Measurements from ENCODE around the gene TRAF3IP1.

TRAF3IP1 gene

GRCh38 chr2:238444242-238444641 lies 123.9 kb downstream of the TRAF3IP1 start:
- H3K27me3 ChIP-seq, result no peaks in the 10 kb centered on the region
- peaks cover 66% of the 10 kb centered on the region for H3K36me3 ChIP-seq
- no peaks in the 10 kb centered on the region for H3K4me1 ChIP-seq (ENCODE audit: control insufficient read depth in 1 of 2, insufficient read depth in 1 of 2, low read depth in 1 of 2, low read length in 1 of 2)
- H3K27ac ChIP-seq, result no peak overlapping the region
- H3K9me3 ChIP-seq, result no peaks in the 10 kb centered on the region
- no peak for TF ChIP-seq CTCF (IDR thresholded peaks at IDR 0.05)
- H3K4me3 ChIP-seq (ENCODE audit: low read depth in 1 of 2, low read length in 1 of 2), result no peak overlapping the region

GRCh38 chr2:238445409-238446190 lies 125.3 kb downstream of the TRAF3IP1 start:
- Histone ChIP-seq H3K9me3 (no peaks in the 10 kb centered on the region), H3K36me3 (peaks cover 56% of the 10 kb centered on the region), H3K27me3 (no peaks in the 10 kb centered on the region), H3K4me1 (ENCODE audit: control insufficient read depth in 1 of 2, insufficient read depth in 1 of 2, low read depth in 1 of 2, low read length in 1 of 2) (peaks cover 10% of the 10 kb centered on the region in 2 experiments), H3K27ac (no peak overlapping the region), H3K4me3 (ENCODE audit: low read depth in 1 of 2, low read length in 1 of 2) (no peak overlapping the region)
- no peak for TF ChIP-seq CTCF (IDR thresholded peaks at IDR 0.05)

GRCh38 chr2:238446371-238446770 lies 126.1 kb downstream of the TRAF3IP1 start:
- Histone ChIP-seq H3K9me3 (no peaks in the 10 kb centered on the region), H3K27me3 (no peaks in the 10 kb centered on the region), H3K27ac (no peak overlapping the region), H3K36me3 (peaks cover 63% of the 10 kb centered on the region), H3K4me3 (ENCODE audit: low read depth in 1 of 2, low read length in 1 of 2) (no peak overlapping the region), H3K4me1 (ENCODE audit: control insufficient read depth in 1 of 2, insufficient read depth in 1 of 2, low read depth in 1 of 2, low read length in 1 of 2) (peaks cover 11 to 13% of the 10 kb centered on the region in 2 experiments)
- no peak for TF ChIP-seq CTCF (IDR thresholded peaks at IDR 0.05)

GRCh38 chr2:238448031-238448955 lies 128.0 kb downstream of the TRAF3IP1 start:
- TF ChIP-seq CTCF (IDR thresholded peaks at IDR 0.05), result no peak
- Histone ChIP-seq H3K4me3 (ENCODE audit: low read depth in 1 of 2, low read length in 1 of 2) (no peak overlapping the region), H3K27ac (no peak overlapping the region), H3K4me1 (ENCODE audit: control insufficient read depth in 1 of 2, insufficient read depth in 1 of 2, low read depth in 1 of 2, low read length in 1 of 2) (peaks cover 11 to 13% of the 10 kb centered on the region in 2 experiments), H3K27me3 (no peaks in the 10 kb centered on the region), H3K36me3 (peaks cover 71% of the 10 kb centered on the region), H3K9me3 (no peaks in the 10 kb centered on the region)

- no peak overlapping the region for H3K4me3 ChIP-seq (ENCODE audit: low read depth in 1 of 2, low read length in 1 of 2)
- H3K27me3 ChIP-seq, result no peaks in the 10 kb centered on the region
- TF ChIP-seq CTCF (IDR thresholded peaks at IDR 0.05), result no peak
- H3K4me1 ChIP-seq (ENCODE audit: control insufficient read depth in 1 of 2, insufficient read depth in 1 of 2, low read depth in 1 of 2, low read length in 1 of 2), result peaks cover 11 to 13% of the 10 kb centered on the region in 2 experiments
- H3K9me3 ChIP-seq, result no peaks in the 10 kb centered on the region
- peaks cover 70% of the 10 kb centered on the region for H3K36me3 ChIP-seq
- H3K27ac ChIP-seq, result no peak overlapping the region
Measured at GRCh38 chr2:238449241-238449640, 128.9 kb downstream of the TRAF3IP1 start.

Data from neutrophil (primary cell).